GM12891 (cell line): Measurements from ENCODE around the gene PRSS27.

Source experiments
- DNase-seq: peaks from one replicate; pipeline ENCODE4 v3.0.0; 2011; ENCODE audit warnings: low spot score; ENCODE audit not compliant: insufficient read length
- FAIRE-seq: peaks from 2 replicates; lab custom pipeline; 2011; peaks lifted over from hg19 to GRCh38; lab: Jason Lieb, UNC
- PAX5 ChIP-seq: IDR thresholded peaks from 2 replicates; pipeline ENCODE4 v1.6.1; 2011; ENCODE audit warnings: low read length, moderate library complexity, mild to moderate bottlenecking; ENCODE audit not compliant: insufficient read depth, severe bottlenecking
- POLR2A ChIP-seq: IDR thresholded peaks from 2 replicates; pipeline ENCODE4 v1.6.1; 2011; ENCODE audit warnings: low read depth, low read length, control low read depth
- POLR2AphosphoS5 ChIP-seq: IDR thresholded peaks from 2 replicates; pipeline ENCODE4 v1.6.1; 2011; ENCODE audit warnings: low read depth, low read length, control low read depth
- POU2F2 ChIP-seq: IDR thresholded peaks from 2 replicates; pipeline ENCODE4 v1.6.1; 2011; ENCODE audit warnings: low read depth, mild to moderate bottlenecking, control low read depth, low read length, moderate library complexity
- SPI1 ChIP-seq: IDR thresholded peaks from 2 replicates; pipeline ENCODE4 v1.6.1; 2011; ENCODE audit warnings: low read depth, low read length, control low read depth
- TAF1 ChIP-seq: IDR thresholded peaks from 2 replicates; pipeline ENCODE4 v1.6.1; 2011; ENCODE audit warnings: low read depth, low read length, control low read depth

PRSS27 gene

GRCh38 chr16:2751577-2752034, 31.6 kb upstream of the PRSS27 start:
- peak; percentile 59 for FAIRE-seq
- TF ChIP-seq POU2F2 (no peak), POLR2AphosphoS5 (peak; percentile 75; the same call in 1 of the 2 replicates)
- DNase-seq, result peak; percentile 84

- no peak for DNase-seq
- no peak for TF ChIP-seq POLR2A
- TF ChIP-seq SPI1, result no peak
- no peak for TF ChIP-seq TAF1
- TF ChIP-seq PAX5, result no peak
- TF ChIP-seq POLR2AphosphoS5, result no peak
- no peak for TF ChIP-seq POU2F2
- FAIRE-seq, result no peak
Observed at GRCh38 chr16:2749936-2750335, 29.9 kb upstream of the PRSS27 start.

GRCh38 chr16:2749476-2749875, 29.5 kb upstream of the PRSS27 start:
- TF ChIP-seq TAF1 (no peak), PAX5 (no peak), SPI1 (no peak), POLR2AphosphoS5 (no peak)
- no peak for DNase-seq
- no peak for FAIRE-seq

- TF ChIP-seq PAX5 (no peak), POLR2A (no peak), POLR2AphosphoS5 (no peak), POU2F2 (no peak), TAF1 (no peak), SPI1 (no peak)
- FAIRE-seq, result no peak
- DNase-seq, result no peak
Observed at GRCh38 chr16:2748757-2749455, 28.9 kb upstream of the PRSS27 start.

GRCh38 chr16:2745961-2746360, 25.9 kb upstream of the PRSS27 start:
- DNase-seq, result no peak
- TF ChIP-seq POLR2AphosphoS5, result no peak
- no peak for TF ChIP-seq POLR2A
- TF ChIP-seq SPI1, result no peak
- TF ChIP-seq PAX5, result no peak
- TF ChIP-seq POU2F2, result no peak
- no peak for TF ChIP-seq TAF1
- FAIRE-seq, result no peak

GRCh38 chr16:2745116-2745890, 25.3 kb upstream of the PRSS27 start:
- TF ChIP-seq POU2F2 (no peak), POLR2A (no peak), POLR2AphosphoS5 (no peak), TAF1 (no peak), PAX5 (no peak), SPI1 (no peak)
- DNase-seq (no peak), FAIRE-seq (no peak)

GRCh38 chr16:2744711-2745110, 24.7 kb upstream of the PRSS27 start:
- FAIRE-seq (no peak), DNase-seq (no peak)
- TF ChIP-seq SPI1 (no peak), PAX5 (no peak), TAF1 (no peak), POLR2A (no peak), POU2F2 (no peak), POLR2AphosphoS5 (no peak)

GRCh38 chr16:2743007-2743810, 23.2 kb upstream of the PRSS27 start:
- TF ChIP-seq PAX5 (no peak), POU2F2 (no peak), SPI1 (no peak), POLR2AphosphoS5 (no peak), TAF1 (no peak), POLR2A (no peak)
- DNase-seq, result no peak
- FAIRE-seq, result no peak
